ENCODE measurements around the gene ASPHD1.
"Not testable (repeated sequence)": the region's sequence is repeated elsewhere in the genome, so short reads cannot be mapped to it uniquely, and the experiment has no call there.

ASPHD1 gene

DNA sequence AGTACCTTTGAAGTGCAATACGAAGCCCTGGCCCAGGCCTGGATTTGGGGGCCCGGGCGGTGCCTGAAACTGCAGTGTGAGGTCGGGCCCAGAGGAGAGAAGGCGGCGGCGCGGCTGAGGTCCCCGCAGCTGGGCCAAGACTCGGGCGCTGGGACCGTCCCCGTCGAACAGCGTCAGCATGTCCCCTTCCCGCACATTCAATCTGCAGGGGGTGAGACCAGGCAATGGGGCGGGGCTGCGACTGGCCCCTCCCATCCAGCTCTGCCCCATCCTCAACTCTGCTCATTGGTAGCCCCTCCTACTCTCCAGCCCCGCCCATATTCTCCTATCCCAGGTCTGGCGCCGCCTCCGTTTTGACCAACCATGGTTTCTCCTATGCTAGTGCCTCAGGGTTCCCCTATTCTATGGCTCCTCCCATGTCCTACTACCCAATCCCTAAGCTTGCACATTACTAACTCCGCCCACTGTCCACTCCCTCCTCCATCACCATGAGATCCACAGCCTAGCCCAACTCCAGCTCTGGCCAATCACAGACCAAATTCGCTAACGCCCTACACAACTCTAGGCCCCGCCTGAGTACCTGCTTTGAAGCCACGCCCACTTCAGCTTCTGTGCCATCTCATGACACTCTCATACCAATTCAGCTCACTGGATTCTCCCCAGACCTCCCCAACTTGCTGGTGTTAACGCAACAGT is 22.9 kb upstream of the ASPHD1 start:
- no peak overlapping the region for H3K4me3 ChIP-seq (replicated peaks in 1 of 2; ENCODE audit: low read depth in 2 of 2, low read length in 2 of 2)
- TF ChIP-seq, protein P1, sequence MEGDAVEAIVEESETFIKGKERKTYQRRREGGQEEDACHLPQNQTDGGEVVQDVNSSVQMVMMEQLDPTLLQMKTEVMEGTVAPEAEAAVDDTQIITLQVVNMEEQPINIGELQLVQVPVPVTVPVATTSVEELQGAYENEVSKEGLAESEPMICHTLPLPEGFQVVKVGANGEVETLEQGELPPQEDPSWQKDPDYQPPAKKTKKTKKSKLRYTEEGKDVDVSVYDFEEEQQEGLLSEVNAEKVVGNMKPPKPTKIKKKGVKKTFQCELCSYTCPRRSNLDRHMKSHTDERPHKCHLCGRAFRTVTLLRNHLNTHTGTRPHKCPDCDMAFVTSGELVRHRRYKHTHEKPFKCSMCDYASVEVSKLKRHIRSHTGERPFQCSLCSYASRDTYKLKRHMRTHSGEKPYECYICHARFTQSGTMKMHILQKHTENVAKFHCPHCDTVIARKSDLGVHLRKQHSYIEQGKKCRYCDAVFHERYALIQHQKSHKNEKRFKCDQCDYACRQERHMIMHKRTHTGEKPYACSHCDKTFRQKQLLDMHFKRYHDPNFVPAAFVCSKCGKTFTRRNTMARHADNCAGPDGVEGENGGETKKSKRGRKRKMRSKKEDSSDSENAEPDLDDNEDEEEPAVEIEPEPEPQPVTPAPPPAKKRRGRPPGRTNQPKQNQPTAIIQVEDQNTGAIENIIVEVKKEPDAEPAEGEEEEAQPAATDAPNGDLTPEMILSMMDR (IDR thresholded peaks at IDR 0.05; ENCODE audit: low read depth, low read length): no peak
- peak; percentile 32 to 35 for DNase-seq (ENCODE audit: low read depth in 2 of 2)

DNA sequence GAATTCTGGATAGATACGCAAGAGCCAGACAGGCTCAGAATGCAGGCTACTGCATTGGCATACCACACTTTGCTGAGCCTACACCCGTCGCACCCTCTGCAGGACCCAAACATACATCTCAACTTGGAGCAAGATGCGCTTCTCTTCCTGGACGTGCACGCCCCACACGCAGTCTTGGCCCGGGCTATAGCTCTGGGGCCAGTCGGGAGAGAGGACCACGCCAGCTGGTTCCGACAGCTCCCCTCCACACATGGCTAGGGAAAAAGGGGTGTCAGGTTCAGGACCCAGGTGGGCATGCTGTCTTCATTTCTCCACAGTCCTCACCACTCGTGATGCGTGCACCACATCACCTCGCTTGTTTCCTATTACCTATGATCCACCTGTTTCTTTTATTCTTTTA is 22.1 kb upstream of the ASPHD1 start:
- no peak overlapping the region for H3K4me3 ChIP-seq (replicated peaks in 1 of 2; ENCODE audit: low read depth in 2 of 2, low read length in 2 of 2)
- TF ChIP-seq, protein P1 (IDR thresholded peaks at IDR 0.05; ENCODE audit: low read depth, low read length): no peak
- no peak for DNase-seq (ENCODE audit: low read depth in 2 of 2)

DNA sequence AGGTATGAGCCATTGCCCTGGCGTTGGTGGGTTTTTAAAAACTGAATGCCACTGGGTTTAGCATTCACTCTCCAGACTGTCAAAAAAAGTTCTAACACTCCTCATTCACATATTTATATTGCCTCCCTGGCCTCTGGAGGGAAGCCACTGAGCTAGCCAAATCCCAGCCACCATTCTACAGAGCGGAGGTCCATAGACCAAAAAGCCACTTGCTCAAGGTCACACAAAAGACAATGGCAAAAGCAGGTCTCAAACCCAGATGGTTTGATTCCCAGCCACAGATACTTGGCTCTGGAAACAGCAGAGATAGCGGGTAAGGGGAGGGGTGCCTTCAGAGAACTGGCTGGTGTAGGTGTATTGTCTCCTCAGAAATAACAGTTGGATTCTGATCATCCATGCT is 19.2 kb upstream of the ASPHD1 start:
- DNase-seq (ENCODE audit: low read depth in 2 of 2): no peak
- no peak overlapping the region for H3K4me3 ChIP-seq (replicated peaks in 1 of 2; ENCODE audit: low read depth in 2 of 2, low read length in 2 of 2)
- TF ChIP-seq, protein P1 (IDR thresholded peaks at IDR 0.05; ENCODE audit: low read depth, low read length): no peak

DNA sequence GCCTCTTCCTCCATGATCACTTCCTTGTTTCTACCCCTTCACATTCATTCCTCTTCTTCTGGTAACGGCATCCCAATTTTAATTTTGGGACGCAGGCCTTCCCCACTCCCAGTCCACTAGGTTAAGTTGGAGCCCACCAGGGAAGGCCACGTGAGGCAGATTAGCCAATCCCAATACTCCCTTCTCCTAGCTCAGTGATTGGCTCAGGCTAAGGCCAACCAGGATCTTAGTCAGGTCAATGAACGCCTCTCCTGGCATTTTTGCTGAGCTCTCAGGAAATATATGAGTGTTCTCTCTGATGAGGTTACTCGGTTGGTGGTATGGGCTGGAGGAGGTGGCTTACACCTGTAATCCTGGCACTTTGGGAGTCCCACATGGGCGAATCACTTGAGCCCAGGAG is 16.3 kb upstream of the ASPHD1 start:
- H3K4me3 ChIP-seq (replicated peaks in 1 of 2; ENCODE audit: low read depth in 2 of 2, low read length in 2 of 2): no peak overlapping the region
- no peak for DNase-seq (ENCODE audit: low read depth in 2 of 2)
- TF ChIP-seq, protein P1 (IDR thresholded peaks at IDR 0.05; ENCODE audit: low read depth, low read length): no peak

DNA sequence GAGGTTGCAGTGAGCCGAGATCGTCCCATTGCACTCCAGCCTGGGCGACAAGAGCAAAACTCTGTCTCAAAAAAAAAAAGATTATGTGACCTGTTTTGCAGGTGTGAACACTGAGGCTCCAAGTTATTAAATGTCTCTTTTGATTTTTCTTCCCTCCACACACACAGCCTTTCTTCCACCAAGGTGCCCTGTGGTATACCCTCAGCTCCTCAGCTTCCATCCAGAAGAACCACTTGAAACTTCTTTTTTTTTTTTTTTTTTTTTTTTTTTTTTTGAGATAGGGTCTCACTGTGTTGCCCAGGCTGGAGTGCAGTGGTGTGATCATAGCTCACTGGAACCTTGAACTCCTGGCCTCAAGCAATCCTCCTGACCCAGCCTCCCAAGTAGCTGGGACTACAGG is 10.9 kb upstream of the ASPHD1 start:
- not testable (repeated sequence) for H3K4me3 ChIP-seq (replicated peaks in 1 of 2; ENCODE audit: low read depth in 2 of 2, low read length in 2 of 2); DNase-seq (ENCODE audit: low read depth in 2 of 2)

DNA sequence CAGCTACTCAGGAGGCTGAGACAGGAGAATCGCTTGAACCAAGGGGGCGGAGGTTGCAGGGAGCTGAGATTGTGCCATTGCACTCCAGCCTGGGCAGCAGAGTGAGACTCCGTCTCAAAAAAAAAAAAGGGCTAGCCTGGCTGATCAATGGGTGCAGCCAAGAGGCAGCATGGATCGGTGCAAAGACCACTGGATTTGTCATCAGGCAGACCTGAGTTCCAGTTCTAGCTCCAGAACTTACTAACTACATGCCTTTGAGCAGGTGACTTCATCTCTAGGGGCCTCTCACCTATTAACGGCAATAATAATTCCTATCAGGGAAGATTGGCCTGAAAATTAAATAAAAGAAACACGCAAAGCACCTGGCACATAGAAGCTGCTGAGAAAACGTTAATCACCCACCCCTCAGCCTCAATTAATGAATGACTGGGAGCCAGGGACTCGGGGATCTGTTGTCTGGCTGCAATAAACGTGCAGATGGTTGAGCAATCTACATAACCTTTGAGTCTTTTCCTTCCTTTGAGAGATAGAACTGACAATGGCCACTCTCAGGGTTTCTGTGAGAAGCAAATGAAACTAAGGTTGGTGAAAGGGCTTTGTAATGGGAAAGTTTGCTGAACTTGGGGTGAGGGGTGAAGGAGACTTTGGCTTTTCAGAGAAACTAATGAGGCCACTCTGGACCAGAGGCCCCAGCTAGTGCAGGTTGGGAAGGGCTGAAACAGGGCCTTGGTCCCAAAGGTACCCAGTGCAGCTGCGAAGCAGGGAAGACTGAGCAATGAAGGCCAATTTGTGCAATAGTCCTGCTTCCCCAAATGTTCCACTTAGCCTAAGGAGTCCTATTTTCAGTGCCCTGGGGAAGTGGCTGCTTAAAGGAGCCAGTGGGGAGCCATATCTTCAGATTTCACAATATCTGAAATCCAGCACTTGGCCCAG is 8.5 kb upstream of the ASPHD1 start:
- TF ChIP-seq, protein P1 (IDR thresholded peaks at IDR 0.05; ENCODE audit: low read depth, low read length): no peak
- DNase-seq (ENCODE audit: low read depth in 2 of 2): peak in 1 of 2 donors; percentile 26
- H3K4me3 ChIP-seq (replicated peaks in 1 of 2; ENCODE audit: low read depth in 2 of 2, low read length in 2 of 2): no peak overlapping the region

DNA sequence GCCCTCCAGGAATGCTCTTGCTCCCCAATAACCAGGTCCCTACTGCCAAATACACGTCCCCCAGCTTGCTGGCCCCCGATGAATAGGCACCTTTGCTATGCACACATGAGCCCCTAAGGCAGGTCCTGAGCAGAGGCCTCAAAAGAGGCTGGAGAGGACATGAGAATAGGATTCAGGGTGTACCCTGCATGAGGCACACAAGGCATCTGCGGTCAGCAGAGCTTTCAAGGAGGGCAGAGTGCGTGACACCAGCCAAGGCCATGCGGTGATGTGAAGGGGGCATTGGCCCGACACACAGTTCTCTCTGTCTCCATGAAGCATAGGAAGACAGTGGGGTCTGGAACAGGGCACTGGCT is 7.9 kb upstream of the ASPHD1 start:
- TF ChIP-seq, protein P1 (IDR thresholded peaks at IDR 0.05; ENCODE audit: low read depth, low read length): no peak
- DNase-seq (ENCODE audit: low read depth in 2 of 2): no peak
- H3K4me3 ChIP-seq (replicated peaks in 1 of 2; ENCODE audit: low read depth in 2 of 2, low read length in 2 of 2): no peak overlapping the region

All from cardiac fibroblast (primary cell).